Stimulated activated CD8-positive, alpha-beta memory T cell treated with anti-CD3 and anti-CD28 coated beads, Interleukin-7, amount 100 ng/mL, for 4 hours (primary cell): ENCODE data around the gene DCLK1.

Experiments used
- DNase-seq, 2 donors: peaks; one replicate each; pipeline ENCODE4 v3.0.0-alpha.2; 2020; ENCODE audit warnings: low read depth in 2 of 2

Gene DCLK1

DNA sequence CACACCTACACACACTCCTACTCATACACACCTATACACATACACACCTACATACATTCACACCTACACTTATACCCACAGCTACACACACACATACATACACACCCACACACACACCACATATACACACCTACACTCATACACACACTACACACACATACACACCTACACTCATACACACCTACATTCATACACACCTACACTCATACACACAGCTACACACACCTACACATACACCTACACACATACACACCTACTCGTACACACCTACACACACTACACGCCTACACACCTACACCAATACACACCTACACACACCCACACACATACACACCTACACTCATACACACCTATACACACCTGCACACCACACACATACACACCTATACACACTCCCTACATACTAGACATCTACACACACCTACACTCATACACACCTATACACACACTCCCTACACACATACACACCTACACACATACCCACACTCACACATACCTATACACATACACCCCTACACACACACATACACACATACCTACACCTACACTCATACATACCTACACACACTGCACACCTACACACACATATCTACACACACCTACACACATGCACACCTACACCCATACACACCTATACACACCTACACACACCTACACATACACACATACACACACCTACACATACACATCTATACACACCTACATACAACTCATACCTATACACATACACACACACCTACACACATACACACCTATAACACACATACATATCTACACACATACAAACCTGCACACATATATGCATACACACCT is 369.5 kb downstream of the DCLK1 start:
- no peak for DNase-seq

DNA sequence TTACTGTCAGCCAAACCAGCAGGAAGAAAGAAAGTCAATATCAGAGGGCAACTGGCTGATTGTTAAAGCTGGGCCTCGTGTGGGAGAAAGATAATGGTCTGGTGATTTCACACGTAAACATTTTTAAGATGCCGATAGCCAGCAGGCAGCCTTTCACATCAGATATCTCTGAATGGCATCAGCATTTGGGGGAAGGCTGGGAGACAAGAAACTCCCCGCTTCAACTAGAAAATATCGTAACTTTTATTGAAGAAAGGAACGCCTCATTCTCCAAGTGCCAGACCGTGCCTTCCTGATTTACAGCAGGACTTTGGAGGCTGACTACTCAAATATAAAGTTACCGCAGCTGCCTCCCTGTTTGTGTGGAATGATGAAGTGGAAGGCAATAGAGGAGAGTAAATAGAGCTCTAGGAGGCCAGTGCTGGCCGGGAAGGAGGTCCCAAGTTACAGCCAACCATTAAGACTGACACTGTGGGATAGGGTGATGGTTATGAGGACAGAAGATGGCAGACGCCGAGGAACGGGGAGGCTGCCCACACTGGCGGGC is 370.4 kb downstream of the DCLK1 start:
- DNase-seq: no peak

DNA sequence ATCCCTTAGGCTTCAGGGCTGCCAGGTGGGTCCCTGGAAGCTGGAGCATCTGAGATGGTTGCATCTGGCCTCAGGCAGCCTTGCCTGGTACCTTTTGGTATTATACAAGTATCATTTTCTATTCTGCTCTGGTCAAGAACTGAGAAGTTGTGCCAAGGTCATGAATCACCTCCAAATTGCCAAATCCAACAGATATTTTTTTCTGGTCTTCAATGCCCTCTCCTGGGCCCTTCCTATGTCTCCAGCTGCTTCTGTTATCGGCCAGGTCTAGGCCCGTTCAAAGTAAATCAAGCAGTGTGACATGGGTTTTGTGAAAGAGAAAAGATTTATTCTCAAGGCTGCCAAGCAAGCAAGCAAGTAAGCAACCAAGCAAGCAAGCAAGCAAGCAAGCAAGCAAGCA is 383.6 kb downstream of the DCLK1 start:
- DNase-seq: no peak

DNA sequence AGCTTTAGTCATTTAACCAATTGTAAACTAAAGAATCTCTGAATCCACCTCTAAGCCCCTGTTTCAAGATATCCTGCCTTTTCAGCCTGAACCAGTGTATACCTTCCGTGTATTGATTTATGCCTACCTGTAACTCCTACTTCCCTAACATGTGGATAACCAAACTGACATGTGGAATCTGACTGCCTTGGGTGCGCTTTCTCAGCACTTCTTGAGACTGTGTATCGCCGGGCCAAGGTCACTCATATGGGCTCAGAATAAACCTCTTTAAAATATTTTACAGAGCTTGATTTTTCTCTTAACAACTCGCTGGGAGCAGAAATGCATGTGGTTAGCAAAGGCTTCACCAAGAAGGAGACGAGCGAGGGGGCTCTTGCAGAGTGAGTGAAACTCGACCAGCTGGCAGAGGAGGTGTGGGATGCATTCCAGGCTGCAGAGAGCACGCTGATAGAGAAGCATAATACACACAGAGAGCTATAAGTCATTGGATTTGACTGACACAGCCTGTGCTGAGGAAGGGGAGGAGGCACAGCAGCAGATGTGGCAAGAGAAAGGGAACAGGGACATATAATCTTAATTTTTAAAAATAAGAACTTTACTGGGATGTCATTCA is 386.5 kb downstream of the DCLK1 start:
- no peak for DNase-seq

DNA sequence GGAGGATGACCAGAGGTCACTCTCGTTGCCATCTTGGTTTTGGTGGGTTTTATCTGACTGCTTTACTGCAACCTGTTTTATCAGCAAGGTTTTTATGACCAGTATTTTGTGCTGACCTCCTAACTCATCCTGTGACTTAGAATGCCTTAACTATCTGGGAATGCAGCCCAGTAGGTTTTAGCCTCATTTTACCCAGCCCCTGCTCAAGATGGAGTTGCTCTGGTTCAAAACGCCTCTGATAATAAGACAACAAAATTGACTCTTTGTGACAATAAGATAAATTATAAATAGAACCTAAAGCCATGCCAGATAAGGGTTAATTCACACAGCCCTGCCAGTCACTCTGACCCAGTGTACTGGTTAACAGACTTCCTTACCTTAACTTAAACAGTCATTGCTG is 387.0 kb downstream of the DCLK1 start:
- DNase-seq: no peak

DNA sequence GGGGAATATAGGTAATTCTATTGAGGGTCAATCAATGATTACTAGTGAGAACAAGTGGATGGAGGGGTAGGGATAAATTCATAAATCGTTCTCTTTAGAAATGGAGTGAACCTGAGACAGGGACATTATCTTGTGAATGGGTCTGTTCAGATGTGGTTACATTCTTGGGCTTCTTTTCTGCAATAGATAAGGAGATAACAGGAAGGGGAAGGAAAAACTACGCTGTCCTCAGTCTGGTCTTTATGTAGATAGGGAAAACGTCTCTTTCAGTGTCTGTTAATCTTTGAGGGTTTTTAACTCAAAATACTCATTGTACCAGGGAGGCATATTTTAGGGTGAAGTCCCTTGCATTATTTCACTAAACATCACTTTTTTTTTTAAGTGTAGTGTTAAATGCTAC is 388.0 kb downstream of the DCLK1 start:
- DNase-seq: no peak

DNA sequence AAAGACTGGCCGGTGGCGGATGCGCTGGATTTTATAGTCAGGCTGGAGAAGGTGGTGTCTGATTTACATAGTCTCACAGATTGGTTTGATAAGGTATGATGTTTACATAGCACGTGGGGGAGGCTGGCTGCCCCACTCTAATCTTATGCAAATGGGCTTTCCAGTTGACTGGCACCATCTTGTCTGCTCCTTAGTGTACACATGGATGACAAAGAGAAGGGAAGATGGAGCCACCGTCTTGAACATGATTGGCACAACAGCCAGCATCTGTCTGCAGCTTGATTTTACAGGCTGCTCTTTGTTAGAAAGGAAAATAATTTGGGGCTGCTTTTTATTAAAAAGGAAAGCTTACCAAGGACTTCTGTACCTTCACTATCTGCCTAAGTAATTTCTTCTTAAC is 389.5 kb downstream of the DCLK1 start:
- no peak for DNase-seq

DNA sequence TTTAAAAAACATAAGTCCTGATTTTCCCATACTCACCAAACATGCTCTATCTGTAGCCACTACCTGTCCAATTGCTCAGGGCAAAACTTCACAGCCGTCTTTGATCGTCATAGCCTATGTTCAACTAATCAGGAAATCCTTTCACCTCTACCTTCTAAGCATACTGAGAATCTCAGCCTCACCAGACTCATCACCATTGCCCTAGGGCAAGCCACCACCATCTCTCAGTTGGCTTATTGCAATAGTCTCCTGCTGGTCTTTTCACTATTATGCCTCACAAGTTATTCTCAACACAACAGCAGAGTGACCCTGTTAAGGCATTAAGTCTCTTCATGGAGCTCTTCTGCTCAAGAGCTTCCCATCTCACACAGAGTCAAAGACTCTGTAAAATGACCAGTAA is 394.3 kb downstream of the DCLK1 start:
- no peak for DNase-seq

DNA sequence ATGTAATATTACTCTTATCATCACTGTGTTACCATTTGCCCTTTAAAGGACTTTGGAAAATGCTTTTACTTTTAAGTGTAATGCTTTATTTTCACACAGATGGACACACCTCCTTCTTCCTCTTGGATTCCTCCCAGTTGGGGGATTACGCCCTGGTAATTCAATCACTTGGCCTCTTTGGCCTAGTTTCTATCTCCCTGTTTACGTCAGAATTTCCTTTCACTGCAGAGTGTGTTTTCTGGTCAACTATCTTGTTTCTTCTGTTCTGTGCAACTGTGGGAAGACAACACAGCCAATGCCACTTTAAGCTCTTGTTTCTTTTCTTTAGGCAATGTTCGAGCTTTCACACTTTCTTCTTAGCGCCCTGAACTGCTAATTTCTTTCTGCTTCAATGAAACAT is 397.4 kb downstream of the DCLK1 start:
- no peak for DNase-seq

DNA sequence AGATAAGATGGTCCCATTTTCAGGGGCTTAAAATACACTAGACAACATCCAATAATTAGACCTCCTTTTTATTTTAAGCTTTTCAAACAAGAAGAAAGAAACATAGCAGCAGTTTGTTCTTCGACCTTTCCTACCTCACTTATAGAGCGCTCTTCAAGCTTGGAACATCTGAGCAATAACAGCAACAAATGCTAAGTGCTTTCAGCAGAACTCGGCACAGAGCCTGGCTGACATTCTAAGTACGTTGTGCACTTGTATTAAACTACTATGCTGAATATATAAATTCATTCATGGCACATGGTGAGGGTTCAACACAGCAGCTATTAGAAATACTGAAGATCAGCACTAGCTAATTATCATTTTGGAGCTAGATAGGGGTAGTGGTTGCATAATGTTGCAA is 398.6 kb downstream of the DCLK1 start:
- no peak for DNase-seq

DNA sequence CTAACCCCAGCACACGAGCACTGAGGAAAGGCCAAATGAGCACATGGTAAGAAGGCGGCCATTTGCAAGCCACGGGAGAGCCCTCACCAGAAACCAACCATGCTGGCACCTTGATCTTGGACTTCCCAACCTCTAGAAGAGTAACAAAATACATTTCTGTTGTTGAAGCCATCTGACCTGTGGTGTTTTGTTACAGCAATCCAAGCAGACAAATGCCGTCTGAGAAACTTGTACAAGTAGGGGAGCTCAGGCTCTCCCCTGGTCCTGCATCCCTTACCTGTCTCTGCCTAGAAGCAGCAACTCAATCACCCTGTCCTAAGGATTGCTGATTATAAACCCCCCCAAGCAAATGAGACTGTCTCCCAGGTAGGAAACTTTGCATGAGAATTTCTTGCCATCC is 399.7 kb downstream of the DCLK1 start:
- no peak for DNase-seq

DNA sequence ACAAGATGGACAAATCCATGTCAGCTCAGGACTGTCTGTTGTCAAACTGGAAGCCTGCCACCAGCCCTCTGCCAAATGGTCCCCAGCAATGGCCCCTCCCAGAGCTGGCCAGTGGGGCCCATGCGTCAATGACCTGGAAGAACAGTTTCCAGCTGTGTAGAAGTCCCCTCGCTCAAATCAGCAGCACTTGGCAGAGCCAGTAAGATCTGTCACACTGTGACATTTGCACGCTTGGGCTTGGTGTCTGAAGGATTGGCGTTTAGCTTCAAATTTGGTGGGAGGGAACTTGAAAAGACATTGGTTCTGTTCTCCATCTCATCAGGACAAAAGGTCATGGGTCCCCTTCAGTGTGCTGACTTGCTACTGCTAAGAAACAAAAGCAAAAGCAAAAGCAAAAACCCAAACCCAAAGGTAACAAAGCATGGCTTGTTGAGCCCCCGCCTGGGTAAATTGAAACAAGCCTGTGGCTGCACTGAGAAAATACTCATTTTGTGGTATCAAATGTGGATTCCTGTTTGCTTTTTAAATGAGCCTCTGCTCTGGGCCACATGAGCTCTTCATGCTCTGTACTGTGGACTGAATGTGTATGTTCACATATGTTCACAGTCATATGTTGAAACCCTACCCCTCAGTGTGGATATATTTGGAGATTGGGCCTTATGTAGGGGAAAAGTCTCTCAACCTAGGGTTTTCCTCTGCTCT is 401.1 kb downstream of the DCLK1 start:
- no peak for DNase-seq

DNA sequence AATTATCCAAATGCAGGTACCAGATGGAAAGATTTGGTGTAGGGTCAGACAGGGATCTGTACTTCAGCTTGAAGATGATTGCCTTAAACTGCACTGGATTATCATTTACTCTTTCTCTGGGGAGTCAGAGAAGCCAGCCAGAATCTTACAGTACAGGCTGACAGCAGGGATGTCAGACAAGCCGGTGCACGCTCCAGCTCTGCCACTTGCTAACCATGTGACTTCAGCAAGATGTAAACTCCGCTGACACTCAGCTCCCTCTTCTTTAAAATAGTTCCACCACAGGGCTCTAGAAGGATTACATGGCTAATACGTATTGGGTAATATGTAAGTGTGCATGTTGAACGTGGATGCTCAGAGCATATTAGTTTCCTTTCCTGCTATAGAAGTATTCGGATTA is 403.3 kb downstream of the DCLK1 start:
- DNase-seq: no peak

DNA sequence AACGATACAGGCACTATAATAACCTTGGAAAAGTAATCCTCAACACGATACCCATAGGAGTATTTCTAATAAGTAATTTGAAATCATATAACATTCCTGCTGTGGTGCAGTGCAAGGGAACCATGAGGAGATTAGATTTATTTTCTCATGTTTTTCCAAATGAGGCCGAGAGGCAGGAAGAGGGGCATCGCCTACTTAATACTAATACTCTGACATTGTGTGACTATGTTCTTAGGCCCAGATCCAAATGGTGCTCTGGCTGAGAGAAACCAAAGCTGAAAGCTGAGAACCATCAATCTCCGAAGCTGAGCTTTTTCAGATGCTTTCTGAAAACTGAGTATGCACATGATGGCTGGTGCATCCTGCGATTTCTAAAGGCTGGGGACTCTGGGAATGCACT is 406.7 kb downstream of the DCLK1 start:
- DNase-seq: no peak

DNA sequence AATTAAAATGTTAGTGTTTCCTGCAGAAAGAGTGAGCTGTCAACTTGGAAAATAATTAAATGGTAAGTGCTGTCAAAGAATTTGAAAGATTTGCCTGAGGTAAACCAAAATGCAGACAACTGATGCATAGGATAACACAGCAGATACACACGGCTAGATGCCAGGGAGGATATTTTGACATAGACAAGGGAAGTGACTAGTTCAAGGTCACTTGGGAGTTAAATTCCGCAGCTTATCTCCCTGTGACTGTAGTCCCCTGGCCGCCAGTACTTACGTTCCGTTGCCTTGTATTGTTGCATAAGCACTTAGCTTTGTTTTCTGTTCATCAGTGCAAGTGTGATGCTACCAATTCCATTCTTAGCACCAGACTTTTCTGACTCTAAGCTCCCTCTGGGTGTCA is 407.4 kb downstream of the DCLK1 start:
- DNase-seq: no peak

DNA sequence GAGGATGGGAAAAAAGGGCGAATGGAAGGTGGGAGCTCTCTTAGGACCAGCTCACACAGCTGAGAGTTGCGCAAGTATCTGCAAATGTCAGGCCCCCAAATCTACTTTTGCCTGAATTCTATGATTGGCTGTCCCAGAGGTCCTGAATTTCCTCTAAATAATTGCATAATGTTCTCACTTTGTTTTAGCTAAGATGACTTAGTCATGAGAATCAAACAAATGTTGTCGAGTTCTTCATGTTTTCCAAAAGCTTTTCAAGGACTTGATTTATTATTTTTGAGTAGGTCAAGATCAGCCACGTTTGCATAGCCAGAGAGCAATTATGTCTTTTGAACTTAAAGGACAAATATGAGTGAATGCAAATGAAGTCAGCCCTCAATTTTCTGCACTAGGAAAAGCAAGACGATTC is 408.1 kb downstream of the DCLK1 start:
- no peak for DNase-seq

DNA sequence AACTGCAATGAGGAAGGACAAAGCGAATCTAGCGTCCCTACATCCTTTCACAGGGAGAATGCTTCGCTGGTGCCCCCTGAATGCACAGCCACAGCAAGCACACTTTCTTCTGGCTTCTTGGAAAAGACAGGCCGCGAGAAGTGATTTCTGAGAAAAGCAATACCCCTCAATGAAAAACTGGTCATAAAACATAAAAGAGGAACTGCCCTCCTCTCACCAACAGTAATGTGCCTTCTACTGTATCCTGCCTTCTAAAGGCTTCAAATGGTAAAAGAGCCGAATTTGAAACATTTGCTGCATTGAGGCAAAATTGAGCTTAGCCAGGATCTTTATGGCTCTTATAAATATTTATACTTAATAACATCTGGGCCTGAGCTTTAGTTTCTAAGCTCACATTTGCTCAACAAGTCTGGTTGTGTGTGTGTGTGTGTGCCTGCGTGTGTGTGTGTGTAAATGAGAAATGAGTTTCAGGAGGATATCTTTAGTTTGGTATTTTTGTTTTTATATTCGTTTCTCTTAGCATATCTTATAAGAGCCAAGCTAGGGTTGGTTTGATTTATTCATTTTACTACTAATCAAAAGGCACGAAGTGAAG is 408.6 kb downstream of the DCLK1 start:
- DNase-seq: no peak

DNA sequence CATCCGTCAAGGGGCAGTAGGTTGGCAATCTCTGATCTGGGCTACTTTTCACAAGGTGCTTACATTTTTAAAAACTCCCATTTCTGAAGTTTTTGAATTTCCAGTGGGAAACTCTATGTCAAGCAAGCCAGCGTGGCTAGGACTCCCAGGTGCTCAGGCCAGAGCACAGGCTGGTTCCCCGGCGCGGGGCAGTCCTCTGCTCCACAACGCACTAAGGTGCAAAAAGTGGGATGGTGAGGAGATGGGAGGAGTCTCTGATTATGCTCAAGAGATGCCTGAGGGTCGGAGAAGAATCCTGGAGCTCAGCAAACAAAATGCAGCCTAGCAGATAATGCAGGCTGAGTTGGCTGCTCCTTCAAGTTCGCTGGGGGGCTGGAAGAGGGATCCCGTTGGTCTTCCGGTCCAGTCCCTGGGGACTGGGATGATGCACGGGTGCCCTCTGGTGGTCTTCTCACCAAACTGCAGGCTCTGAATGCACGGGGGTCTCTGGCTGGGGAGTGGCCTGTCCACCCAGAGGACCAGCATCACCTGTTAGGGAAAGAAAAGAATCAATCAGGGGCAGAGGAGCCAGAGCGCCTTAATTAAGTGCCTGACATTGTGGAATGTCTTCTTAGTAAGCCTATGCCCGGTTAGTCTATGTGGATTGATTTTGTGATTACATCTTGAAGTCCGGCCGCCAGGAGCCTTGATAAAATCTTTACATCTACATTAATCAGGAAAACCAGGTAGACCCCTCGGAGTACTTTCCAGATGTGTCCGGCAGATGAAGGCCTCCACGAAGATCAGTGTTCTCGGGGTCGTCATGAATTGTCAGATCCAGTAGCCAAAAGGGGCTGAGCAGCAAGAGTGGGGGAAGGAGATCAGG is 410.3 kb downstream of the DCLK1 start:
- DNase-seq: peak in 1 of 2 donors; percentile 1

DNA sequence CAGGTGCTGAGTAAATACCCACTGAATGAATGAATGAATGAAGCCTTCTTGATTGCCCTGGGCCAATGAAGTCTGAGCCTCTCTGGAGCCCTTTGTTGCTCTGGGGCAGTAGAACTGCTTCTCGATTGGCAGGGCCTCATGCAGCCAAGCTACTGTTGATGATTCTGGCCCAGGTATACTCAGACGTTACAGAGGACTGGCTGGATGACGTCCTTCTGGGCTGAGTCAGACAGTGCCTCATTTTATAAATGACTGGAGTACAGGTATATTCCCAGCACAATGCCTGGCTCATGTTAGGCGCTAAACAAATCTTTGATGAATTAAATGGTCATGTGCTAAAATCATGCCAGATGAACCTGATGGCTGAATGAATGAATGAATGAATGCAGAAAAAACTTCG is 410.9 kb downstream of the DCLK1 start:
- DNase-seq: no peak
